Measurements from ENCODE around the gene RSPH9.

The RSPH9 gene

DNA sequence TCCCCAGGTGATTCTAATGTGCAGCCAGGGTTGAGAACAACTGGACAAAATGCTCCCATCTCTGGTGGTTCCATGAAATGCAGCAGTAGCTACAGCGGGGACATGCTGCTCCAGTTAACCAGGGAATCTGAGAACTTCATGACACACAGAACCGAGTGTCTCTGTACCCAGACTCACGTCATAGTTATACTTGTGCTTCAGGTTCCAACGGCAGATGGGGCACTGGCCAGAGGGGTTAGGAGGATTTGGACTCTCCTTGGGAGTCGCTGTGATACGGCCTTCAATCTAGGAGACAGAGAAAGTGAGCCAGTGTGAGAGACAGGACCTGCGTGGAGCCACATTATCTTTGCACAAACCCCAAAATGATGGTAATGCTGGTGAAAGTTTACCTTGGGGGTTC, 33.5 kb downstream of the RSPH9 start:
- H3K4me3 ChIP-seq (ENCODE audit: low read depth, low read length), result no peak overlapping the region
- DNase-seq (ENCODE audit: low read depth), result no peak
- TF ChIP-seq, protein P1, sequence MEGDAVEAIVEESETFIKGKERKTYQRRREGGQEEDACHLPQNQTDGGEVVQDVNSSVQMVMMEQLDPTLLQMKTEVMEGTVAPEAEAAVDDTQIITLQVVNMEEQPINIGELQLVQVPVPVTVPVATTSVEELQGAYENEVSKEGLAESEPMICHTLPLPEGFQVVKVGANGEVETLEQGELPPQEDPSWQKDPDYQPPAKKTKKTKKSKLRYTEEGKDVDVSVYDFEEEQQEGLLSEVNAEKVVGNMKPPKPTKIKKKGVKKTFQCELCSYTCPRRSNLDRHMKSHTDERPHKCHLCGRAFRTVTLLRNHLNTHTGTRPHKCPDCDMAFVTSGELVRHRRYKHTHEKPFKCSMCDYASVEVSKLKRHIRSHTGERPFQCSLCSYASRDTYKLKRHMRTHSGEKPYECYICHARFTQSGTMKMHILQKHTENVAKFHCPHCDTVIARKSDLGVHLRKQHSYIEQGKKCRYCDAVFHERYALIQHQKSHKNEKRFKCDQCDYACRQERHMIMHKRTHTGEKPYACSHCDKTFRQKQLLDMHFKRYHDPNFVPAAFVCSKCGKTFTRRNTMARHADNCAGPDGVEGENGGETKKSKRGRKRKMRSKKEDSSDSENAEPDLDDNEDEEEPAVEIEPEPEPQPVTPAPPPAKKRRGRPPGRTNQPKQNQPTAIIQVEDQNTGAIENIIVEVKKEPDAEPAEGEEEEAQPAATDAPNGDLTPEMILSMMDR (IDR thresholded peaks at IDR 0.05; ENCODE audit: control insufficient read depth, extremely low read depth, insufficient read depth), result no peak

DNA sequence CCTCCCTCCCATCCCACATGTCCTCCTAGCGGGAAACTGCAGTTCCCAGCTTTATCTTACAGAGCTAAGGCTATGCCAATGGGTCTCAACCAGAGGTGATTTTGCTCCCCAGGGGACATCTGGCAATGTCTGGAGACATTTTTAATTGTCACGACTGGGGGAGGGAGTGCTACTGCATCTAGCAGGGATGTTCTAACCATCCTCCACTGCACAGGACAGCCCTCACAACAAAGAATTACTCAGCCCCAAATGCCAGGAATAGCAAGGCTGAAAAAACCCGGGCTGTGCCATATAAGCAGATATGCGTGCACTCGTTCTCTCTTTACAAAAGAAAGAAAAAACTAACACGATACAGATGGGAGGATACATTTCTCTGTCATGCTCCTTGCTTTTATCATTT, 34.2 kb downstream of the RSPH9 start:
- TF ChIP-seq, protein P1 (IDR thresholded peaks at IDR 0.05; ENCODE audit: control insufficient read depth, extremely low read depth, insufficient read depth), result no peak
- no peak overlapping the region for H3K4me3 ChIP-seq (ENCODE audit: low read depth, low read length)
- no peak for DNase-seq (ENCODE audit: low read depth)

DNA sequence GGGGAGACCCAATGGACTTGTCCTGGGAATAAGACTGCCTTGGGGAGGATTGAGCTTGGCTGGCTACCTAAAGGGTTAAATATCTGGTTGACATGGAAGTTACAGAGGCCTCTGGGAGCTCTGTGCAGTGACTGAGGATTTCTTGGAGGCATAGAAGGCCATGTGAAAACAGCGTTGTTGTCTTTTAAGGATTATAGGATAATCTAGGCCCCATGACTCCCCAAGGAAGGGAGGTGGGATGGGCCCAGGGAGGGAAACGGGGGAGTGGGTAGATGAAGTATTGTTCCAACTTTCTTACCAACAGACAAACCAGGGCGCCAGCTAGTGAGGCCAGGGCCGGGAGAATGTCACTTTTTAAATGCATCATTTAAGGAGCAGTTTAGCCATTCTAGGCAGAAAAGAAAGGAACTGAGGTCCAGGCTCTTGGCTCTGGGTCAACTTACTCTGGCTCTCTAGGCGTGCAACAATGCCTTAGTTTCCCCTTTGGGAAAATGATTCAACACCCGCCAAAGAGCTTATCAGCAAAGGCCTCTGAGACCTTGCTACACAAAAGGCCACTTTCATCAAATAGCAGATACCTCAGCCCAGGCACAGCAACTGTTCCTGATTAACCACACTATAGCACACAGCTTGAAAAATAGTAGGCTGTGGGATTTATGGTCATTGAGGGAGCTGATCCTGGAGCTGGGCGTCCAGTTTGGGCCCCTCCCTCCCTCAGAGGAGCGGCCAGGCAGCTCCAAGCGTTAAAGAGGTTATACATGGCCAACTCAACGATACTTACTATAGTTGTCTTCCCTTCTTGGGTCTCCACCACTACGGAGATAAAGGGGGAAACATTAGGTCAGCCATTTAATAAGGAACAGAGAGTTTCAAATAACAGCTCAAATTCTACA, 35.7 kb downstream of the RSPH9 start:
- DNase-seq (ENCODE audit: low read depth), result no peak
- TF ChIP-seq, protein P1 (IDR thresholded peaks at IDR 0.05; ENCODE audit: control insufficient read depth, extremely low read depth, insufficient read depth), result no peak
- H3K4me3 ChIP-seq (ENCODE audit: low read depth, low read length), result no peak overlapping the region

DNA sequence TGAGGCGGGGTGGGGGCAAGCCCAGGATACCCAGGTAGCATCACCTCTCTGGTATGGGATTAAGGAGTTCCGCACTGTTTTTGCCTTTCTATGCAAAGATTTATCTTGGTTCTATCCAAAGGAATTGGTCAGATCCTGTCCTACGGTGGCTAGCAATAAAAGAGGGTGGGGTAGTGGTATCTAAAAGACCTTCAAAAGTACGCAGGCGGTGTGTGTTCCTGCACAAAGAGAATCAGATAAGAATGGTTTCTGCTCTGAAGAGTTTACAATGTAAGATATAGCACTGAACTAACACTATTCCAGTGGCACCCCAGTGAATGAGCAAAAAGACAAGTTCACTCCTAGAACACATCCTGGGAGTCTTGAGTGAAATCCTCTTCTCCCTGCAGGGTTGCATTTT, 36.5 kb downstream of the RSPH9 start:
- DNase-seq (ENCODE audit: low read depth), result no peak
- no peak overlapping the region for H3K4me3 ChIP-seq (ENCODE audit: low read depth, low read length)
- TF ChIP-seq, protein P1 (IDR thresholded peaks at IDR 0.05; ENCODE audit: control insufficient read depth, extremely low read depth, insufficient read depth), result no peak

DNA sequence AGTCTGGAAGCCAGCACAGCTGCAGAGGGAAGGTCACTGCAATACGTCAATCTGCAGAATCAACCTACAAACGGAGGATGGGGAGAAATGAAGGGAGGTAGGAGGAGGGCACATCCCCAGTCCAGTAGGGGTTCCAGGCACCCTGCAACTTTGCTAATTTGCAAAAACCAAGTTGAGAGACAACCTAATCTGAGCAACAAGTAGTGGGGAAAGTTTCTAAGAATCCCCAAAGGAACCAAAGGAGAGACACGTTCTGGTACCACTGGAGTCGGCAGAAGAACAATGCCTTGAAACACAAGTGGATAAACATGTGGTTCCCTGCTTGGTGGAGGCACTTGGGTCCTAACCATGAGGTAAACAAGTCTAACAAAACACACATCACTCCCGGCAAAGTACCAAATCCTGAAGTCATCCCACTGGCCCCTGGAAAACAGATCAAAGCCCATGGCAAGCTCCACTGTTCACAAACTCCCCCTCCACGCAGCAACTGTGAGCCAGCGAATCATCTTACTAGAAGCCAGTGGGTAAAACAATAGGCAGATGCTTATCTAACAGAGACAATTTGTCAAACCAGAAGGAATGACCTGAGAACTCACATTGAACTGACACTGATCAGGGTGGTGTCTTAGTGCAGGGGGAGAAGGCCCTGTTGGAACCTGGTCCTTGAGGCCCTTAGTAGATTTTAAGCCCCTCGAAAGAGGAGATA, 38.0 kb downstream of the RSPH9 start:
- peak; percentile 82 for DNase-seq (ENCODE audit: low read depth)
- TF ChIP-seq, protein P1 (IDR thresholded peaks at IDR 0.05; ENCODE audit: control insufficient read depth, extremely low read depth, insufficient read depth), result no peak
- H3K4me3 ChIP-seq (ENCODE audit: low read depth, low read length), result peak overlapping the region; percentile 4; the same call in 1 of the 2 replicates

DNA sequence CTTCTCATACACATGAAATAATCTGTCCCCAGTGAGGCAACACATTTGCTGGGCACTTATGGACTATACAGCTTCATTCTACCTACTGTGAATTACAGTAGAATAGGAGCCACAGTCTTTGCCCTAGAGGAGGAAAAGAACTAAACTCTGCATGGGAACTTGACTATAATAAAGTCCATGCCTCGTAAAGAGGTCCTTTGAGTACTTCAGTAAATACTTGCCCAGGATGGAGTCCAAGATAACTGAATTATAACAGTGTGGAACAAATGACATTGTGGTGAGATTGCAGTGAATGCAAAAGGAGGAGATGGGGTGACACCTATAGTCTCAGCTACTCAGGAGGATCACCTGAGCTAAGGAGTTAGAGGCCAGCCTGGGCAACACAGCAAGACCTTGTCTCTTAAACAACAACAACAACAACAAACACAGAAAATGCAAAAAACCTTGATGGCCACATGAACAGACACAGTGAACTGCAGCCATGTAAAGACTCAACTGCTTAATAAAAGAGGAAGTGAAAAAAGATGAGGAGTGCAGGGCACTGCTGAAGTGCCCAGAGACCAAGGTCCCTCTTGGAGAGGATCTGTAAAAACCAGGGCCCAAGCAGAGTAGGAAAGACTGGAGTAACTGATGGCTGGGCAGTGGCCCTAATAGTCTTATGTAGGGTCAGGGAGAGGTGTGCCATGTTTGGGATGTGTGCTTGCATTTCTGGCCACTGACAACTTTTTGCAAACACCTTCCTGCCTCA, 39.0 kb downstream of the RSPH9 start:
- peak; percentile 89 for DNase-seq (ENCODE audit: low read depth)
- TF ChIP-seq, protein P1 (IDR thresholded peaks at IDR 0.05; ENCODE audit: control insufficient read depth, extremely low read depth, insufficient read depth), result no peak

More for the DNA sequence above, 39.0 kb downstream of the RSPH9 start:
- no peak overlapping the region for H3K4me3 ChIP-seq (ENCODE audit: low read depth, low read length)

Data from LNCaP clone FGC (cell line).